ENCODE results near the gene IRAK1.
A peak's percentile ranks its signal among the peaks of the same experiment; 100 is the strongest.
"Not testable (repeated sequence)": the region's sequence is repeated elsewhere in the genome, so short reads cannot be mapped to it uniquely, and the experiment has no call there.

Gene IRAK1

DNA sequence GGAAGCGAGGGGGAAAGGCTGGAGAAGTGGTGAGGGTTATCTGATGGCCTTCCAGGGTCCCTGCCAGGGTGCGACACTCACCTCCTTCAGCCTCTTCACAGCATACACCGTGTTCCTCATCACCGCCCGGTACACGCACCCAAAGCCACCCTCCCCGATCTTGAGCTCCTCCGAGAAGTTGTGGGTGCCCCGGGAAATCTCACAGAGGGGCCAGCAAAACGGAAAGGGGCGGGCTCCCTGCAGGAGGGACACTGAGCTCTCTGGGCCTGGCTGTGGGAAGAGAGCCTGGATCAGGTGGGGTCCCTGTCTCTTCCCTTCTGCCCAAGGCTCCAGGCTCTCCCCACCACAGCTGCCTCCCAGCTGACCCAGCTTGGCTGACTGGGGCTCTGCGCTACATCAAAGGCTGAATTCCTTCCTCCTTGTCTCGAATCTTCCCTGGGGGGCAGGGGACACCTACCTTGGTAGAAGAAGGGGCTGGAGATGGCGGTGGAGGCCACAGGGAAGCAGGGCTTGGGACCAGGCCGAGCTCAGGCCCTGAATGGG lies 1.1 kb downstream of the IRAK1 start:
- no peak for DNase-seq

GRCh38 chrX:154017766-154018517 lies 1.8 kb downstream of the IRAK1 start:
- DNase-seq = no peak

- DNase-seq = no peak
Observed at GRCh38 chrX:154016366-154017076, 3.2 kb downstream of the IRAK1 start.

- DNase-seq = no peak
Observed at GRCh38 chrX:154015581-154016264, 4.0 kb downstream of the IRAK1 start.

DNA sequence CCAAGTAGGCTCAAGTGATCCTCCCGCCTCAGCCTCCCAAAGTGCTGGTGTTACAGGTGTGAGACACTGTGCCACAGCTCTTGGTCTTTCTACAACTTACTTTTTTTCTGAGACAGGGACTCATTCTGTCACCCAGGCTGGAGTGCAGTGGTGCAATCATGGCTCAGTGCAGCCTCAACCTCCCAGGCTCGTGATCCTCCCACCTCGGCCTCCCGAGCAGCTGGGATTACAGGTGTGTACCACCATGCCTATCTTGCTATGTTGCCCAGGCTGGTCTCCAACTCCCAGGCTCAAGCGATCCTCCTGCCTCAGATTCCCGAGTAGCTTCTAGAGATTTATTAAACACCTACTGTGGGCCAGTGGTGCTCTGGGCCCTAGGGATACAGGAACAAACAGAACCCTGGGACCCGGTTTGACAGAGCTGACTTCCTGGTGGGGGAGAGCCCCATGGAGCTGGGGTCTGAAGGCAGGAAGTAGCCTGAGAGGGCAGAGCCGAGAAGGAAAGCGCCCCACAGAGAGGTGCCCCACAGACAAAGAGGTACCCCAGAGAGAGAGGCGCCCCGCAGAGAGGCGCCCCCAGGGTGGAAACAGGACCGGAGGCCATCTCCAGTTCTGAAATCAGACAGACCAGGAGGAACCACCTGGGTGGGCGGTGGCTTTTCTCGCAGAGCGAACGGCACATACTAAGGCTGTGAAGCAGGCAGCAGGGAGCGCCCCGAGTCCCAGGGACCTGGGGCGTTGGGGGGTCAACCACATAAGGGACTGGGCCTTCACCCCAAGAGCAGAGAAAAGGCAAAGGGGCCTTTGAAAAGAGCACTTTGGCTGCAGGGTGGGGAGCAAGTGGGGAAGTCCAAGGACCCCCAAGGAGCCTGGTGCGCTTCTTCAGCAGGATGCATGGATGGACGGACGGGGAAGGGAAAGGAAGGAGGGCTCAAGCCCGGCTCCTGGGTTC lies 5.0 kb downstream of the IRAK1 start:
- no peak for DNase-seq

DNA sequence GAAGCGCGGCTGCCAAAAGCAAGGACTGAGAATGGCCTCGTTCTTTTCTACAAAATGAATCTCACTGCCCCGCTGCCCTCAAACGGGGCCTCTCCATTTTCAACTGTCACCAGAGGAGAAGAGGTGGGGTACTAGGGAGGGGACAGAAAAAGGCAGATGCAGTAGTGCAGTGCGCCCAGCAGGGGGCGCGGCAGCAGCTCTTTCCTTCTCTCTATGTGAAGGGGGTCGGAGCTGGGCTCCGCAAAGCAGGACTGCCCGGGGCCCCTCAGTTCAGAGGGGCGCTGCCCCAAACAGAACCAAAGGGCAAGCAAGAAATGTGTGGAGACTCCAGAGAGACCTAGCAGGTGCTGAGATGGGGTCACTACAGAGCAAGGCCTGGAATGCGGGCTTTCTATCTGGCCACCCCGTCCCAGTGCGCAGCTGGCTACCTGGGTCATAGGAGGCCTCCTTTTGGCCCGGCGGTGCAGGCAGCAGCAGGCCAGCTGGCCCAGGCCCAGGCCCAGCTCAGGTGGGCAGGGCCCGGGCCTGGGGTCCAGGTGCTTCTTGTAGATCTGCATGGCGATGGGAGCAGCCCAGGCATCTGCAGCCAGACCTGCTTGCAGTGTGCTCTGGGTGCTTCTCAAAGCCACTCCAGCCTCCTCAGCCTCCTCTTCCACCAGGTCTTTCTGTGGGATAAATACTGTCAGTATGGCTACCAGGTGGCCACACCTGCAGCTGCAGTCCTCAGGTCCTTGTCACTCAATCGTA lies 5.9 kb downstream of the IRAK1 start:
- peak; percentile 22 for DNase-seq

DNA sequence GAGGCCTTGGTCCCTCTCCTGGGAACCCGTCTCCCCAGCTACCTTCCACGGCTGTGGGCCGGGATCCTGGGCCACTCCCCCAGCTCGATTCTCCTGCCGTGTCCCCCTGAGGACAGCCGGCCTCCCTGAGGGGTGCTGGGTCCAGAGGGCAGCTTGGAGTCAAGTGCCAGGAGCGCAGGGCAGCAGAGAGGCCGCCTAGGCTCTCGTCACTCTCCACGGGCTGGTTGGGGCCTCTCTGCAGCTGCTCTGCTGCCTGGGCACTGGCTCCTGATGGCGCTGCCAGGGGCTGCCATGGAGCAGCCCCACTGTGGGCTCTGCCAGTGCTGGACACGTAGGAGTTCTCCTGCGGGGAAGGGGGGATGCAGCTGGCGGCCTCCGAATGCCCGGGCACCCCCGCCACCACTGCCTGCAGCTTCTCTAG lies 6.7 kb downstream of the IRAK1 start:
- no peak for DNase-seq

- DNase-seq = no peak
Observed at GRCh38 chrX:154012336-154012991, 7.2 kb downstream of the IRAK1 start.

DNA sequence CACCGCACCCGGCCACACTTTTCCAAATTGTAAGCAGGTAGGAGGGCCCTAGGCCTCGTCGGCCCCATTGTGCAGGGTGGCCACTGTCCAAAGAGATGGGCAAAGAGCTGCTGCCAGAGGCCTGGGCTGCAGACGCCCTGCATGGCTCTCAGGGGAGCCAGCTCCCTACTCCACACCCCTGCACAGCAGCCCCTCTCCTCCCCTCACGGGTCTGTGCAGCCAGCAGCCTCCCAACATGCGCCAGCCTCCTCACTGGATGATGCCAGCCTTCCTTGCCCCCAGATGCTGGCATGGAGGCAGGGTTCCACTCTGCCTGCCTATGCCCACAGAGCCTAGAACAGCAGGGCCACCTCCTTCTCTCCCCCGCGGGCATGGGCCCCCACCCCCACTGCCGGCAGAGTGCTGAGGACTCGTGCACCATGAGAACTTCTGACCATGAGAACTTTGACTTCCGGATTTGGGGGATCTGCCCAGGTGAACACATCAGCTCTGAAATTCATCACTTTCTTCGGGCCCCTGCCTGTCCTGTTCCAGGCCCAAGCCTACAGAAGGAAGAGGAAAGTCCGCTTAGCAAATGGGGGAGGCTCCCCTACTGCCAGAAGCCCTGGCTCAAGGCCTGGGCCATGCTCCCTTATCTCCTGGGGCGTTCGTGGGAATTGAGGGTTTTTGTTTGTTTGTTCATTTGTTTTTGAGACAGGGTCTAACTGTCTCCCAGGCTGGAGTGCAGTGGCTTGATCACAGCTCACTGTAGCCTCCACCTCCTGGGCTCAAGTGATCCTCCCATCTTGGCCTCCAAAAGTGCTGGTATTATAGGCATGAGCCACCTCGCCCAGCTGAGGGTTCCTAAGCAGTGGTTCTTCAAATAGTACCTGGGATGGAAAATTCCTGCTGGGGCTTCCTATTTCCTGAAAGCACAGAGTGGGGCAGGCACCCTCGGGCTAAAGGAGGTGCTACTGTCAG lies 8.0 kb downstream of the IRAK1 start:
- no peak for DNase-seq

GRCh38 chrX:154010330-154011087 lies 9.2 kb downstream of the IRAK1 start:
- no peak for DNase-seq

DNA sequence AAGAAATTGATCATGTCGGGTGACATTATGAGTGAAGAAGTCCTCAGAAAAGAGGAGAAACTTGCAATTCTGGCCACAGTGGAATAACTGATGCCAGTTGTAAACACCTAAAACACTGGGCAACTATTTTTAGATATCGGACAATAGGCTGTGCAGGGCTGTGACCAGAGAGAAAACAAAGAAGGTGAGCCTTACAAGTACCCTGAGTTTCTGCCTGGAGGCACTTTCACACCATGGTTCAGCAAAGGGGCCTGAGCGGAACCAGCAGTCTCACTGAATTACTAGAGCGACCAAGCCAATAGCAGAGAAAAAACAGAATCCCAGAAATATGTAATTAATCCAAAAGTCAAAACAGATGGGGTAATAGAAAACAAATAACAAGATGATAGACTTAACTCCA lies 11.2 kb downstream of the IRAK1 start:
- DNase-seq = peak; percentile 6

DNA sequence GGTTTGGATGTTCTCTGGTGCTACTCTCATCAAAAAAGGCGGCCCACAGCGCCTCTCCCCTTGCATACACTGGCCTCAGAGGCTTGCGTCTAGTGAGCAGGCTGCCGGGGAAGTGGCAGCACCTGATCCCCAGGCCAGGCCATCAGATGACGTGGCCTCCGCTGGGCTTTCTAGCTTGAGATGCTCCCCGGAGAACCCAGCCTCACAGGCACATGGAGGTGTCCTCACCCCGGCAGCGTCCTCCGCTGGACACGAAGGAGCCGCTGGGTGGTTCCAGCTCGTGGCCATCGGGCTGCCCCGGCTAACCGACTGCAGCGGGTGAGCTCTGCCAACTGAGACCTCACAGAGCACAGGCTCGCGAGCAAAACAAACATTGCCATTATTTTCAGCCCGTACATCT lies 12.8 kb downstream of the IRAK1 start:
- no peak for DNase-seq

DNA sequence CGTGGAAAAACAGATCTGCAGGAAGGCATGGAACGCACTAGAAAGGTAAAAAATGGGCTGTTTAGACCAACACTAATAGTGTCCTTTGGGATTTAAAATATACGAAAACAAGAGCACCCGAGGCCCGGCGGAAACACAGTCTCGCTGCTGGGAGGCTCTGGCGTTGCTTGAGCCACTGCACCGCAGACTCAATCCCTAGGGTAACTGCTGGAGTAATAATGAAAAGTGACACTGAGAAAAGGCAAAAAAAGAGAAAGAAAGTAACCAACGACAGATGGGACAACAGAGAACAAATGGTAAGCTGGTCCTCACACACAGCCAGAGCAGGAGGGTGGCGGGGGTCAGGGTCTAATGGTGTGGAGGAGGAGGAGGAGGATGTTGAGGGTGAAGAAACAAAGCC lies 15.4 kb downstream of the IRAK1 start:
- DNase-seq = no peak

DNA sequence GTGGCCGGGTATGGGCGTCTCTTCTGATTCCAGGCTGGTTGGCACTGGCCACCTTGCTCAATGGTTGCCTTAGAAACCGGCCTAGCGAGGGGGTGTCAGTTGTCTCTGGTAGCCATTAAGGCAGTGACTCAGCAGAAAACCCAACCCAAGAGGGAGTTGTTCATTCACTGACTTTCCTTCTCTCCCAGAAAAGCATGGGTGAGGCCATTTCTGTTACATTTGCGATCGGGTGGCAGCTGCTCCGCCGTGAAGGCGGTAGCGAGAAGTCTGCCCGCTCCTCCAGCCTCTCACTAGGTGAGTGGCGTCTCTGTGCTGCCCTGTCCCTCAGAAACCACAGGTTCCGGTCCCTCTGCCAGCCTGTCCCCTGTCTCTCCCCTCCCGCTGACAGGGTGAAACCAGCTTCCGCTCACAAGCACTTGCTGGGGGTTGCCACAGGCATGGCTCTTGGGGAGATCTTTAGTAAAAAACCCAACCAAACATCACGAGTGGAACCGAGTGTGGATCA lies 17.4 kb downstream of the IRAK1 start:
- peak; percentile 76 for DNase-seq

GRCh38 chrX:154000051-154000450 lies 19.7 kb downstream of the IRAK1 start:
- DNase-seq = peak; percentile 16

- DNase-seq = no peak
Observed at GRCh38 chrX:153999359-154000037, 20.2 kb downstream of the IRAK1 start.

GRCh38 chrX:153995504-153995903 lies 24.2 kb downstream of the IRAK1 start:
- no peak for DNase-seq

- not testable (repeated sequence) for DNase-seq
Observed at GRCh38 chrX:153994398-153994797, 25.3 kb downstream of the IRAK1 start.
